SH-SY5Y (cell line): Measurements from ENCODE around the gene FAM13C.

ENCODE experiments used
- GATA2 ChIP-seq: IDR thresholded peaks from 2 replicates; pipeline ENCODE4 v1.6.1; 2011; ENCODE audit warnings: mild to moderate bottlenecking, low read depth, low read length
- GATA3 ChIP-seq: IDR thresholded peaks from 2 replicates; pipeline ENCODE4 v1.6.1; 2011; ENCODE audit warnings: low read depth, mild to moderate bottlenecking, low read length, moderate library complexity

Gene FAM13C

GRCh38 chr10:59339351-59339750 lies 23.0 kb downstream of the FAM13C start:
- TF ChIP-seq GATA3 (no peak), GATA2 (no peak)

DNA sequence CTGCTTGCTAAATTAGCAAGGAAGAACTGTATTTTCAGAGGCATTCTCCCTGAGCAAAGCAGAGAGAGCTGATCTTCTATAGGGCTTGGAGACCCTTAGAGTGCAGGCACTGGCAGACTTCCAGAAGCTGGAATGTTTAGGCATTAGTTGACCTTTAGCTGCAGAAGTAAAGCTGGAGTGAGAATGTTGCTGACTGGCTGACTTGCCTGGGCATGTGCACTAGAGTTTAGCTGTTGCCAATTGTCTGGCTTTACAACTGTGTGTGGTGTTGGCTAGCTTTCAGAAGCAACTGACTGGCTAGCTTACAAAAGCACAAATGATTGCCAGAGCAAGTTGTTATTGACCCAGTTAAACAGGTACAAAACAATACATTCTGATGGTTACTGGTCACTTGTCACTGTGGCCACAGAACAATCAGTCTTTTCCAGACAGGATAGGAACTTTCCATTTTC lies 25.1 kb downstream of the FAM13C start:
- TF ChIP-seq GATA2 = no peak

DNA sequence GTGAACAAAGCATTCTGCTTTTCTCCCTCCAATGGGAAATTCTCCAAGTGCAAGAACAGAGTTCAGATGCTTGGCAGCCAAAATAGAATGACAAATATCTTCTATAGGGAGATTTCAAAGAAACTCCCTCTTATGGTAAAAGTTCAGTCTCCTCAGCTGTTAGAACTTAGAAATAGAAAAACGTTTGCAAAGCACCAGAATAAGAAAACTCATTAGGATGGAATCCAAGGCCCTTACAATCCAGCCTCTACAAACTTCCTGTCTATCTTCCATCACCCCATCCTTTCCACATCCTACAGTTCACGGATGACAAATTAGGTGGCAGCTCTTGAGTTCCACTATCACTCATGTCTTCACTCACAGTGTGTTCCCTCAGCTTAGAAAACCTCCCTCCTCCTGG lies 25.7 kb downstream of the FAM13C start:
- TF ChIP-seq GATA2 (no peak), GATA3 (no peak)

DNA sequence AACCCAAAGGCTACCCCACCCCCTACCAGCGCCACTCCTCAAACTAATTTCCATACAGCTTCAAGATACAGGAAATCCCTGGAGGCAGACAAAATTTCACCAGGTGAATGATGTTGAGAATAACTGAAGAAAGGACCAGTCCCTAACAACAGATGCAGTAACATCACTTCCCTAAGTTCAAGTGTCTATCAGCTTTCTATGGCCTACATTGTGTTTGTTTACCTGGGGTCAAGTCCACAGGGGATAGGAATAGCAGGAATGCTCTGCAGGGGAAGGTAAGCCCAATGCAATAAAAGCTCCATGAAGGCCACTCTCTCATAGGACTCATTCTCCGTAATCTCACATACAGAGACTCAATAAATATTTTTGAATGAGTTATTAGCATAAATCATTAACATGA lies 26.9 kb downstream of the FAM13C start:
- TF ChIP-seq GATA3 = no peak
- no peak for TF ChIP-seq GATA2

- TF ChIP-seq GATA2 = no peak
- TF ChIP-seq GATA3 = no peak
Measured at GRCh38 chr10:59333701-59334100, 28.6 kb downstream of the FAM13C start.

GRCh38 chr10:59332581-59332980 lies 29.8 kb downstream of the FAM13C start:
- TF ChIP-seq GATA2 (no peak), GATA3 (no peak)

DNA sequence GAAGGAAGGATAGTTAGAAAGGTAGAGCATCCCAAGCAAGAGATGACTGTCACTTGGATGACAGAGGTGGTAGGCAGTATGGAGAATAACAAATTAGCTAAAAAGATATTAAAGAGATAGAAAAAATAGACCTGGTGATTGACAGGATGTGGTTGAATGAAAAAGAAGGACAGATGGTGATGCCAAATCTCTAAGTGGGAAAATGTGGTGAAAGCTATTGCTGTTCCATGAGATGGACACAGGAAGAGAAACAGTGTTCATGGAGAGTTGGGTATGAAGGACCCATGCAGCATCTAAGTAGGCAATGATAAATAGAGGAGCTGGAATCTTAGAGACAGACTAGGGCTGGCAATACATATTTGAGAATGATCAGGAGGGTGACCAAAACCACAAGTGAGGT lies 30.7 kb downstream of the FAM13C start:
- TF ChIP-seq GATA3 = no peak
- no peak for TF ChIP-seq GATA2

DNA sequence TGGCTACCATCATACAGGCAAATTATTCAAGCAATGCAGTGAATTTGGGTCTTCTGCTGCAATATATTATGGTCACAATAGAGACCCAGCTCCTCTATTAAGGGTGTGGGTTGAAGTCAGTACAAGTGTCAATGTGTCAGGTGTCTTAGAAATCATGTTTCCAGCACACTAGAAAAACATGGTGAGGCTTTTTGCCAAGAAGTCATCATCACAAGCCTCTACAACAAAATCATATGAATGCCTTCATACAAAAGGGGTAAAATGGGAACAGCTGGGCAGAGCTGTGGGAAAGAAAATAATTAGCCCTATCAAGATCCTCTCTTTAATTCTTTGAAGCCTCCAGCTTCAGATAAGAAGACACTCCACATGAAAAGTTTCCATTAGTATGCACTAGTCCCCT lies 37.2 kb downstream of the FAM13C start:
- TF ChIP-seq GATA3 (no peak), GATA2 (no peak)

DNA sequence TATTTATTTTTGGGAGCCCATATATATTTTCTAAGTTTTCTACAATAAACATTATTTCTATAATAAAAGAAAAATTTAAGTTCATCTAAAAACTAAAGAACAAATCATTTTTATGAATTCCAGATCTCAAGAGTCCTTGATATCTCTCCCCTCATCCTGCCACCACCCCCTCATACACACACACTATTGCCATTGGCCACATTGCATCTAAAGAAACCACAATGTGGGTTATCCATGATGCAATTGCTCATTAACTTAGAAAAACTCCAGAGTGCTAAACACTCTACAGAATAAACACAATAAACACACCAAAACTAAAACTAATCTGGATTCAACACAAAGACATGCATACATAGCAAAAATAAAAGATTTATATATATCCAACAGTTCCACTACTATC lies 37.8 kb downstream of the FAM13C start:
- TF ChIP-seq GATA2 (no peak), GATA3 (no peak)

DNA sequence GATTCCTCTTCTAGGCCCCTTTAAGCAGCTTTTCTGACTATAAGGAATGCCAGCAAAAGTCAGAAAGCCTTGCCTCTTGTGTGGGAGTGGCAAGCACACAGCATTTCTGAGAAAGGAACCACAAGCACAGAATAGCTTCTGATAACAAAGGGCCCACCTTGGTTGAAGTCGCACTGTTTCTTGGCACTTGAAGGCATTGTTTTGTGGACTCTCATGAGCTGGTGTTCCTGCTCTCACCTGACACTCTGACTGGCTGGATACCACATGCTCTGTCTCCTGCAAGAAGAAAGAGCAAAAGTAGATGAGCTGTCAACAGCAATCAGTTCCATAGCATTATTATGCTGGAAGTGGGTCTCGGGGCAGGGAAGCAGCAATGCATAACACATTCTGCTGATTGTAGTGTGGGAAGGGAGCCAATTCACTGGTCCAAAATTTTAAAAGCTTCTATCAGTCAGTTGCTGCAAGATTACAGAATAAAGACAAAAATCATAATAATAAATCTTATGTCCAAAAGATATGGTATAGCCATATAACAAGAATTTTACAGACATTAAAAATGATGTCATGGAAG lies 38.4 kb downstream of the FAM13C start:
- TF ChIP-seq GATA3 (no peak), GATA2 (no peak)

DNA sequence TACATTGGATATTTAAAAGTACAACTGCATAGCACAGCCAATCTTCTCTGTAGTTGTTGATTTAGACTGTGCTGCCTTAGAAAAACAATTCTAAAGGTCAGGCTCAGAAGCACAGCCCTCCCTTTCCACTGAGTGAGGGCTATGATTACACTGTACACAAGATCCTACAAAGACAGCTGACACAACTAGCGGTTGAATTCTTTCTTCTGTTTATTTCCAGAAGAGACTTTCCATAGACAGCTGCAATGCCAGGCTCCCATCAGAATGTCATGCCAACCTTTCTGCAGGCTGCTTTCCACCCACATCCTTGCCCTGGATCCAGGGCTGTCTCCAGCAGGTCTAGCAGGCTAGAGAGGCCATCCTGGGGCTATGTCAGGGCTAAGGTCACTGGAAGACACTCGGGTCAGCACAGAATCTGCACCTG lies 39.3 kb downstream of the FAM13C start:
- TF ChIP-seq GATA3 = no peak
- TF ChIP-seq GATA2 = no peak

DNA sequence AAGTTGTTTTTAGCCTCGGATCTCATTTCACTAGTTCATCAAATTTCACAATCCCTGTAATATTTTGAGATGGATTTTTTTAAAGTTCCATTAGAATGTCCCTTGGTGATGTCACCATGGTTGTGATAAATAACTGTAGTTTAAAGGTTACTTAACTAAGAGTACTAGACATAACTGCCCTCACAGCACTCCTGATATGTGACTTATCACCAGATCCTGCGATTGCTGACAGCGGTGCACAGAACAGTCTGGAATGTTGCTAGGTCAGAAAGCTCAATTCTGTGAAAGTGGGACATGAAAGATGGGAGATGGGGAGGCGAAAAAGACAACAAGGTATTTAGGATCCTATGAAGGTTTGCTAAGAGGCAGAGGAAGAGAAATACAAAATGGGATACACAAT lies 40.2 kb downstream of the FAM13C start:
- TF ChIP-seq GATA2 (no peak), GATA3 (no peak)

GRCh38 chr10:59320355-59320754 lies 42.0 kb downstream of the FAM13C start:
- TF ChIP-seq GATA3 (no peak), GATA2 (no peak)

- TF ChIP-seq GATA2 (no peak), GATA3 (no peak)
Measured at GRCh38 chr10:59319854-59320253, 42.5 kb downstream of the FAM13C start.

DNA sequence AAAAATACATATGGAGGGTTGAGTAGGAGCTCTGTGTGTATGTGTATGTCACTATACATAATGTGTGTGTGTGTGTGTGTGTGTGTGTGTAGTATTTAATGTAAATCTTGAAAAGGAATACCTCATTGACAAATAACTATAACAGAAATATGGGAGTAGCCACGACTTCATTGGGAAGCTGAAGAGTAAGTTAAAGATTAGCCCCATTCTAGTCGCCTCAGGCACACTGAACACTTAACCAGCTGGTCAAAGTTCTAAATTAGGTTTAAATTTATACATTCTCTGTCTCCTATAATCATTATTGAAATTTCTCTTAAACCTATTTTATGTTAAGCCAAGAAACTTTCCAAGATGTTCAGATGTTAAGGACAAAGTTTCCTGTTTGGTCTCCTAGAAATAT lies 45.3 kb downstream of the FAM13C start:
- TF ChIP-seq GATA2 (no peak), GATA3 (no peak)

DNA sequence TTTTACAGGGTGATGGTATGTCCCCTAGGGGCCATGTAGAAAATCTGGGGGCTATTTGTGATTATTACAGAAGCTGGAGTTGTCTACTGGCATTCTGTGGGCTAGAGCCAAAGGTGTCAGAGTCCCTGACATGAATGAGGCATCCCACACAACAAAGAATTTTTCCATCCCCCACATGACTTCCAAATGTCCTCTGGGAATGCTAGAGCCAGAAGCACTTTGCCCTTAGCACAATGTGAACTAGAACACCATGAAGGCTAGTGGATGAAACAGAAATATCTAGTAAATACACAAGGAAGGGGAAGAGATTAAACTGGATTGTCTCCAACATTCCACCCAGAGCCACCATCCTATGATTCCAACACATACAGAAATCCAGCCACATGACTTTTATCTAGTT lies 46.9 kb downstream of the FAM13C start:
- TF ChIP-seq GATA2 = no peak
- no peak for TF ChIP-seq GATA3
